ENCODE data around the gene TRHDE. TPM values are rescaled to one million over a fixed set of nuclear protein-coding genes. Genes with fewer than 3 reads are reported as not detected.

Gene TRHDE
- polyA plus RNA-seq, 1 donor (not counting 4 experiments of a cell fraction or from before 2014, with no cell fraction given): 0.12 TPM

DNA sequence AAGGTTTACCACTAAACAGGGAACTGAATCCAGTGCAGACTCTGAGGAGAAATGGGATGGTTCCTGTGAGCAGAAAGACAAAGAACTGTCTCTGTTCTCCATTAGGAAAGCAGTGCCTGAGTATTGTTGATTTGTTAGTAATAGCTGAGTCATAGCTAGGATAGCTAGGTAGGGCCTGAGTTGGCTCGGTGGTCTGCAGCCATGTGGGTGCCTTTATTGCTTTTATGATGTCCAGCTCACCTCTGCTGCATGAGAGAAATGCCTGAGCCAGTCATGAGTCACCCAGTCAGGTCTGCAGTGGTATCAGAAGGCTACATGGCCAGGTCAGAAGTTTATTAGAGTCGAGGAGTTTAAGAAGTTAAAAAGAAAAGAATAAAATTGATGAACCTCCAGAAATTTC is 24.2 kb downstream of the TRHDE start:
- dilution Hi-C loops (cut with MboI; ENCODE audit: extremely low pct_ligation_motif_present, low sequenced_read_pairs): no loop called here
- H3K4me1 ChIP-seq (ENCODE audit: control insufficient read depth, extremely low read depth, insufficient read depth, low read length): no peaks in the 10 kb centered on the region
- H3K9ac ChIP-seq (ENCODE audit: control insufficient read depth, extremely low read depth, insufficient read depth, low read length): no peak overlapping the region
- no peak overlapping the region for H3K4me3 ChIP-seq (ENCODE audit: control insufficient read depth in 2 of 3, extremely low read depth in 1 of 3, insufficient read depth in 2 of 3, low read depth in 1 of 3, low read length in 3 of 3)
- no peak overlapping the region for H2AFZ ChIP-seq (ENCODE audit: control insufficient read depth, low read length)
- no peak for TF ChIP-seq EZH2 (IDR thresholded peaks at IDR 0.05; ENCODE audit: low read length)
- TF ChIP-seq, protein P1, sequence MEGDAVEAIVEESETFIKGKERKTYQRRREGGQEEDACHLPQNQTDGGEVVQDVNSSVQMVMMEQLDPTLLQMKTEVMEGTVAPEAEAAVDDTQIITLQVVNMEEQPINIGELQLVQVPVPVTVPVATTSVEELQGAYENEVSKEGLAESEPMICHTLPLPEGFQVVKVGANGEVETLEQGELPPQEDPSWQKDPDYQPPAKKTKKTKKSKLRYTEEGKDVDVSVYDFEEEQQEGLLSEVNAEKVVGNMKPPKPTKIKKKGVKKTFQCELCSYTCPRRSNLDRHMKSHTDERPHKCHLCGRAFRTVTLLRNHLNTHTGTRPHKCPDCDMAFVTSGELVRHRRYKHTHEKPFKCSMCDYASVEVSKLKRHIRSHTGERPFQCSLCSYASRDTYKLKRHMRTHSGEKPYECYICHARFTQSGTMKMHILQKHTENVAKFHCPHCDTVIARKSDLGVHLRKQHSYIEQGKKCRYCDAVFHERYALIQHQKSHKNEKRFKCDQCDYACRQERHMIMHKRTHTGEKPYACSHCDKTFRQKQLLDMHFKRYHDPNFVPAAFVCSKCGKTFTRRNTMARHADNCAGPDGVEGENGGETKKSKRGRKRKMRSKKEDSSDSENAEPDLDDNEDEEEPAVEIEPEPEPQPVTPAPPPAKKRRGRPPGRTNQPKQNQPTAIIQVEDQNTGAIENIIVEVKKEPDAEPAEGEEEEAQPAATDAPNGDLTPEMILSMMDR (optimal IDR thresholded peaks at IDR 0.05 in 1 of 3, IDR thresholded peaks at IDR 0.05 in 1 of 3, conservative IDR thresholded peaks at IDR 0.05 in 1 of 3; ENCODE audit: extremely low read depth in 1 of 3, insufficient read depth in 2 of 3, low read length in 3 of 3): no peak
- no peak overlapping the region for H3K27ac ChIP-seq (ENCODE audit: control insufficient read depth, insufficient read depth, low read length)
- no peaks in the 10 kb centered on the region for H3K79me2 ChIP-seq (ENCODE audit: control insufficient read depth, insufficient read depth, low read length)
- no peaks in the 10 kb centered on the region for H3K27me3 ChIP-seq (ENCODE audit: control insufficient read depth, extremely low read depth, insufficient read depth, low read length)
- H4K20me1 ChIP-seq (ENCODE audit: control insufficient read depth, extremely low read depth, insufficient read depth, low read length): no peaks in the 10 kb centered on the region
- no peak for FAIRE-seq
- H3K36me3 ChIP-seq (ENCODE audit: control insufficient read depth in 2 of 2, extremely low read depth in 1 of 2, insufficient read depth in 2 of 2, low read length in 2 of 2): no peaks in the 10 kb centered on the region
- no peak overlapping the region for H3K4me2 ChIP-seq (ENCODE audit: control insufficient read depth, extremely low read depth, insufficient read depth, low read depth, low read length)
- DNase-seq (ENCODE audit: low read depth, low spot score): no peak
- H3K9me3 ChIP-seq (ENCODE audit: control insufficient read depth, low read depth, low read length): no peaks in the 10 kb centered on the region
- no peaks in the 10 kb centered on the region for H3K9me1 ChIP-seq (ENCODE audit: control insufficient read depth, extremely low read depth, insufficient read depth, low read length)

DNA sequence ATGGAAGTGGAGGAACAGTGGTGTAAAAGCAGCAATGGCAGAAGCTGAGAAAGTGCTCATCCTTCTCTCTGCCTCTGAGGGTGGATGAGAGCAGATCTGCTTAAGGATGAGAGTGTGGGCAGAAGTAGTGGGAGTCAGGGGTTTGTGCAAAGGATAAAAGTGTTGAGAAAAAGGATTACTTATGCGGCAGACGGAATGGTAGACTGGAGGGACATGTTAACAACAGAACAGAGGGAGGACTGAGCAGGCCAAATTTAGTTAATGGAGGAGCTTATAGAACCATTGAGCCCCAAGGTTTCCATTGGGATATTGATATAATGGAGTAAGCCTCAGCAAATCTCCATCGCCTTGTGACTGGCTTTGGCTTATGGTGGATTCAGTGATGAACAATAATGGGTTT is 25.5 kb downstream of the TRHDE start:
- no peaks in the 10 kb centered on the region for H3K9me3 ChIP-seq (ENCODE audit: control insufficient read depth, low read depth, low read length)
- H3K36me3 ChIP-seq (ENCODE audit: control insufficient read depth in 2 of 2, extremely low read depth in 1 of 2, insufficient read depth in 2 of 2, low read length in 2 of 2): no peaks in the 10 kb centered on the region
- H3K4me2 ChIP-seq (ENCODE audit: control insufficient read depth, extremely low read depth, insufficient read depth, low read depth, low read length): no peak overlapping the region
- no peaks in the 10 kb centered on the region for H4K20me1 ChIP-seq (ENCODE audit: control insufficient read depth, extremely low read depth, insufficient read depth, low read length)
- H3K27ac ChIP-seq (ENCODE audit: control insufficient read depth, insufficient read depth, low read length): no peak overlapping the region
- DNase-seq (ENCODE audit: low read depth, low spot score) (no peak), FAIRE-seq (no peak)
- H3K4me3 ChIP-seq (ENCODE audit: control insufficient read depth in 2 of 3, extremely low read depth in 1 of 3, insufficient read depth in 2 of 3, low read depth in 1 of 3, low read length in 3 of 3): no peak overlapping the region
- TF ChIP-seq, protein P1 (optimal IDR thresholded peaks at IDR 0.05 in 1 of 3, IDR thresholded peaks at IDR 0.05 in 1 of 3, conservative IDR thresholded peaks at IDR 0.05 in 1 of 3; ENCODE audit: extremely low read depth in 1 of 3, insufficient read depth in 2 of 3, low read length in 3 of 3): no peak
- TF ChIP-seq EZH2 (IDR thresholded peaks at IDR 0.05; ENCODE audit: low read length): no peak
- dilution Hi-C loops (cut with MboI; ENCODE audit: extremely low pct_ligation_motif_present, low sequenced_read_pairs): no loop called here
- no peaks in the 10 kb centered on the region for H3K9me1 ChIP-seq (ENCODE audit: control insufficient read depth, extremely low read depth, insufficient read depth, low read length)
- no peaks in the 10 kb centered on the region for H3K27me3 ChIP-seq (ENCODE audit: control insufficient read depth, extremely low read depth, insufficient read depth, low read length)
- H2AFZ ChIP-seq (ENCODE audit: control insufficient read depth, low read length): no peak overlapping the region
- H3K9ac ChIP-seq (ENCODE audit: control insufficient read depth, extremely low read depth, insufficient read depth, low read length): no peak overlapping the region
- no peaks in the 10 kb centered on the region for H3K79me2 ChIP-seq (ENCODE audit: control insufficient read depth, insufficient read depth, low read length)
- H3K4me1 ChIP-seq (ENCODE audit: control insufficient read depth, extremely low read depth, insufficient read depth, low read length): no peaks in the 10 kb centered on the region
